ENCODE data around the gene SLC25A42.

GRCh38 chr19:19087676-19088075 is 23.9 kb downstream of the SLC25A42 start:
- TF ChIP-seq EZH2 (IDR thresholded peaks at IDR 0.05; ENCODE audit: borderline replicate concordance) (no peak), CTCF (IDR thresholded peaks at IDR 0.05; ENCODE audit: poor library complexity) (no peak)
